GM18861 (cell line): ENCODE results near the gene S100PBP.
"Not testable (repeated sequence)": the region's sequence is repeated elsewhere in the genome, so short reads cannot be mapped to it uniquely, and the experiment has no call there.

ENCODE experiments used
- ATAC-seq: cut with Tn5 transposase; IDR thresholded peaks from one replicate; pipeline ENCODE4 v1.9.1; 2021; ENCODE audit not compliant: unreplicated experiment

S100PBP gene

DNA sequence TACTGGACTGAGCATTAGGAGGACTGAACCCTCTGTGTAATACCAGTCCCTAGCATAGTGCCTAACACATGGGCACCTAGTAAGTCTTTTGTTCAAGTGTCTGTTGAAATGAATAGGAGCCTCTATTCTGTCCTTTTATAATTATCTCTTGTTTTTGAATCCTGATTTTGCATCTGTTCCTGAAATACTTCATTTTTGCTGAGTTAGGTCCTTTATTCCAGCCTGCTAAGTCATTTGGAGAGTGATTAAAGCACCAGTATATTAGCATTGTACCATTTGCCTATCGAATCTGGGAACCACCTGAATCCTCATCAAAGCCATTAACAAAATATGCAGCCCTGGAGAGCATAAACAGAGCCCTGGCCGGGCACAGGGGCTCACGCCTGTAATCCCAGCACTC lies 32.6 kb upstream of the S100PBP start:
- ATAC-seq, result no peak

DNA sequence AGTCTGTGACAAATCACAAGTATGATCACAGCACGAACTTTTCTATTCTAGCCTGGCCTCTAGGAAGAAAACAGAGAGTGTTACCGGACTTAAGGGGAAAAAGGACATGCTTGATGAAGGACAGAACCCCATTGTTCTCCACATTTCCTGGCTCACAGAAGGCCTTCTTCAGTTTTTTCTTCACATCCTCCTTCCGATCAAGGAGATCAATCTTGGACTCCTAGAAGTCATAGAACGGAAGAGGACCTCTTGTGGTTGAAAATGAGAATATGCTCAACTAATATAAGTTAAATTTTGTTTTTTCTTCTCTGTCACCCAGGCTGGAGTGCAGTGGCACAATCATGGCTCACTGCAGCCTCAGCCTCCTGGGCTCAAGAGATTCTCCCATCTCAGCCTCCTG lies 30.6 kb upstream of the S100PBP start:
- no peak for ATAC-seq

DNA sequence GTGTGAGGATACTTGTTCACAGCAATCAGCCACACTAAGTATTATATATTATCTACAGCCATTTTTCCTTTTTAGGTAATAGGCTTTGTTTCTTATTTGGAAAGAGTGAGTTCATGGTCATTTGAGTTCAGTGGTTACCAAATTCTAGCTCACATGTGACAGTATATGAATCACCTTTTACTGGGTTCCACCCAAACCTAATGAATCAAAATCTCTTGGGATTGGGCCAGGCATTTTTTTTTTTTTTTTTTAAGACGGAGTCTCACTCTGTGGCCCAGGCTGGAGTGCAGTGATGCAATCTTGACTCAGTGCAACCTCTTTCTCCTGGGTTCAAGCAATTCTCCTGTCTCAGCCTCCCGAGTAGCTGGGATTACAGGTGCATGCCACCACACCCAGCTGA lies 28.1 kb upstream of the S100PBP start:
- ATAC-seq, result not testable (repeated sequence)

DNA sequence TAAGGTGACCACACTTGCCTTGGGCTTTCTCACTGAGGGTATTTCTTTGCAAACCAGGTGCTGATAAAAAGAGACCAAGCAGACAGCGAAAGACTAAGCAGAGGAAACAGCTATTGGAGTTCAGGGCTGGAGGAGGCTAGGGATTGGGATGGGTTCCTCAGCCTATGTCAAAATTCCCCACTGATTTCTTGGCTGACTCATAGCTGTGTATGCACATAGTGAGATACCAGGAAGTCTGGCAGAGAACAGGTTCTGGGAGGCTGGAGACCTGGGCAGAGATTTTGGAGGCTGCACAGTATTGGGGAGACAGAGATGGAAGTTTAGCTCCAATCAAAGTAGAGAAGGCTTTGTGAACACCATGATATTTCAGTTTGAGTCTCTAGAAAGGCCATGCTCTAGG lies 25.6 kb upstream of the S100PBP start:
- ATAC-seq, result no peak

DNA sequence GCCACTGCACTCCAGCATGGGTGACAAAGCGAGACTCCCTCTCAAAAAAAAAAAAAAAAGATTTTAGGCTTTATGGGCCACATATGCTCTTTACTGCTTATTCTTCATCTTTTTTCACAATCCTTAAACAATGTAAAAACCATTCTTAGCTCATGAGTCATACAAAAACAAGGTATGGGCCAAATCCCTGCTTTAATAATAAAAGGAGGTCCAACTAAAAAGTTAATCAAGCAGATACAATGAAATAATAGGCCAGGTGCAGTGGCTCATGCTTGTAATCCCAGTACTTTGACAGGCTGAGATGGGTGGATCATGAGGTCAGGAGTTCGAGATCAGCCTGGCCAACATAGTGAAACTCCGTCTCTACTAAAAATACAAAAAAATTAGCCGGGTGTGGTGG lies 21.7 kb upstream of the S100PBP start:
- ATAC-seq, result not testable (repeated sequence)

DNA sequence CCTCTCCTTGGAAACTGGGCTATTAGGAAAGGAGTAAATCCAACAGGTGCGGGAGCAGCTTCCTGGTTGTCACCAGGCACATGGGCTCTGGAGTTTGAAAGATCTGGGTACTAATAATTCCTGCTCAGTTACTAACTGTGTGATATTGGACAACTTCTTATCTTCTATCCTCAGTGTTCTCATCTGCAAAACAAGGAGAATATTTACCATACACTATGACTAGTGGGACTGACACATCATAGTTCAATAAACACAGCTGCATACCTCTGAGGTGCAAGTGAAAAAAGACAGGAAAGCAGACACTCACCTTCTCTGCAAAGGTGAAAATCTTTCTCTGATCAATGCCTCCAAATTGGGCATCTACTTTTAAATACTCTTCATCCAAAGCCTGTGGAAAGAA lies 20.0 kb upstream of the S100PBP start:
- ATAC-seq, result no peak

DNA sequence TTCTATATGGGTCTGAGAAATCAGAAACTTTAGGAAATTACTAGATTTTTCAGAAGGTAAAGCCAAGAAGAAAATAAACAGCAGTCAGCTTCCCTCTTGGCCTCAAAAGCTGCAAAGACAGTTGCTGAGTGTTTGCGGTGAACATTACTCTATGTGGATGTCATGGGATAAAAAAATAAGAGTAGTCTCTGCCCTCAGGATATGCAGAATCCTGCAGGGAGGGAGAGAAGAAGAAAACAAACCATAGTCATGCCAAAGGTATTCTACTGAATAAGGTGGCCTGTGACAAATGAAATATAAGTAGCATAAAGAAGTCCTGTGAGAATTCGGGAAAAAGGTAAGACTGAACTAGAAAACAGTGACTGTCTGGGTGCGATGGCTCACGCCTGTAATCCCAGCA lies 19.3 kb upstream of the S100PBP start:
- no peak for ATAC-seq

DNA sequence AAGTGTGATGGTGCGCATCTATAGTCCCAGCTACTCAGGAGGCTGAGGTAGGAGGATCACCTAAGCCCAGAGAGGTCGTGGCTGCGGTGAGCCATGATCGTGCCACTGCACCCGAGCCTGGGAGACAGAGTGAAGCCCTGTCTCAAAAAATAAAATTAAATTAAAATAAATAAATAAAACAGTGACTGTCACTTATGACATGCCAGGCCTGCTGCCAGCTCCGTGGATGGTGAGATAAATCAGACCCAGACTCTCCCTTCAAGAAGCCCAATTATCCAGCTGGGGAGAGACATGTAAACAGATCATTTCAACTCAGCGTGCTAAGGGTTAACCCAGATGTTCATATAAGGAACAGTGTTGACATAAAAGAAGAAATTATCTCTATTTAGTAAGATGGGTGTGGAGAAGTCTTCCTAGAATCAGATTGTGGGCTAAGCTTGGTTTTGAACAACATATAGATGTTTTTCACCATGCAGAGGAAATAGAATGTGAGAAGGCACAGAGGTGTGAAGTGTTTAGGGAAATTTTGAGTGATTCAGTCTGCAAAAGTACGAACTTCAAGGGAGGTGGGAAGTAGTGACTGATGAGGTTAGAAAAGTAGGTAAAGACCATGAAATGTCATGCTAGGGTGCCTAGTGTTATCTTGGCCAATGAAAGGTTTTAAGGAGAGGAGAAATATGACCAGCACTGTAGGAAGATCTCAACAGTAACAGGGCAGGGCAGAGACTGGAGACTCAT lies 18.6 kb upstream of the S100PBP start:
- ATAC-seq, result no peak

DNA sequence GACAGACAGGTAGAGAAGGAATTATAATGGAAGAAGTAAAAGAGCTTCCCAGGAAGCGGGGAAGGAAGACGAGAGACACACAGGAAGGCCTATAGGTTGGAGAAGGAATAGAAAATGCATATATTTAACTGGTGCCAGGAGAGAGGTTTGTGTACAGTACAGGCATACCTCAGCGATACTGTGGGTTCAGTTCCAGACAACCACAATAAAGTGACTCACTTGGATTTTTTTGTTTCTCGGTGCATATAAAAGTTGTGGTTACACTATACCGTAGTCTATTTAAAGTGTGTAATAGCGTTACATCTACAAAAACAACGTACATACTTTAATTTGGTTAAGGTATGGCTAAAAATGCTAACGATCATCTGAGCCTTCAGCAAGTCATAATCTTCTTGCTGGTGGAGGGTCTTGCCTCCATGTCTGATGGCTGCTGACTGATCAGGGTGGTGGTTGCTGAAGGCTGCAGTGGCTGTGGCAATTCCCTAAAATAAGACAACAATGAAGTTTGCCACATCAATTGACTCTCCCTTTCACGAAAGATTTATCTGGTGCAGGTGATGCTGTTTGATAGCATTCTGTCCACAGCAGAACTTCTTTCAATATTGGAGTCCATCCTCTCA lies 16.2 kb upstream of the S100PBP start:
- no peak for ATAC-seq

DNA sequence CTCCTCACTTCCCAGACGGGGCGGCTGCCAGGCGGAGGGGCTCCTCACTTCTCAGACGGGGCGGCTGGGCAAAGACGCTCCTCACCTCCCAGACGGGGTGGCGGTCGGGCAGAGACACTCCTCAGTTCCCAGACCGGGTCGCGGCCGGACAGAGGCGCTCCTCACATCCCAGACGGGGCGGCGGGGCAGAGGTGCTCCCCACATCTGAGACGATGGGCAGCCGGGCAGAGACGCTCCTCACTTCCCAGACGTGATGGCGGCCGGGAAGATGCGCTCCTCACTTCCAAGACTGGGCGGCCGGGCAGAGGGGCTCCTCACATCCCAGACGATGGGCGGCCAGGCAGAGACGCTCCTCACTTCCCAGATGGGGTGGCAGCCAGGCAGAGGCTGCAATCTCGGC lies 13.0 kb upstream of the S100PBP start:
- not testable (repeated sequence) for ATAC-seq

DNA sequence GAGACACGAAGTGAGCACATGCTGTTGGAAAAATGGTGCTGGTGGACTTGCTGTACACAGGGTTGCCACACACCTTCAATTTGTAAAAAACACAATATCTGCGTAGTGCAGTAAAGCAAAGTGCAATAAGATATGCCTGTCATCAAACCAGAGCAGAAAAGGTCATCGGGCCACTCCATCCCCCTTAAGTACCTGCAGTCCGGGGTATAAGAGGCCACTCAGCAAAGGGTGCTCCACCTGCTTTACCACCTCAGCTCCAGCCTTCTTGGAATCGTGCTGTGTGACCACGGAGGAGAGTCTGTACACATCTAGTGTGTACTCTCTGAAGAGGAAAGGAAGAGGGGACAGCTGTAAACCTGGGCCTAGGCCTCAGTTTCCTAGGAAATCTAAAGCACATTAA lies 11.2 kb upstream of the S100PBP start:
- no peak for ATAC-seq

DNA sequence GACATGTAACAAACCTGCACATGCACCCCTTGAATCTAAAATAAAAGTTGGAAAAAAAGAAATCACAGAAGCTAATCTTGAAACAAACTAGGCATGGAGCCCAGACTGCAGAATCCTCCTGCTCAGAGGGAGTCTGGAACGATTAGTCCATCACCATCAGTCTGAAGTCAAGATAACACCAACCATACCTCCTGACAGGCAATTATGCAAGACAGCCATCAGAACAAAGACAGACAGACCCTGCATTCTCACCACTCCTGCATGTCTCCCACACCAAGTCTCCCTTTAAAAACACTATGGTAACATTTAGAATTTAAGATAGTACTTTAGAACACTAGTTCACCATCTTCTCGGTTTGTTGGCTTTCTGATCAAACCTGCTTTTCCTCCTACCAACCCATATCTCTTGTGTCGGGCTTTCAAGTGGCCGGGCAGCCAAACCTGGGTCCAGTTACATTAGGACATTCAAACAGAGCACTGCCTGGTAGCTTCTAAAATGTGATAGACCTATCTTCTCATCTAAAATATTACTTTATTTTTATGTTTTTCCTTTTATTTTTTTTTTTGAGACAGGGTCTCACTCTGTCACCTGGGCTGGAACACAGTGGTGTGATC lies 10.4 kb upstream of the S100PBP start:
- ATAC-seq, result no peak

DNA sequence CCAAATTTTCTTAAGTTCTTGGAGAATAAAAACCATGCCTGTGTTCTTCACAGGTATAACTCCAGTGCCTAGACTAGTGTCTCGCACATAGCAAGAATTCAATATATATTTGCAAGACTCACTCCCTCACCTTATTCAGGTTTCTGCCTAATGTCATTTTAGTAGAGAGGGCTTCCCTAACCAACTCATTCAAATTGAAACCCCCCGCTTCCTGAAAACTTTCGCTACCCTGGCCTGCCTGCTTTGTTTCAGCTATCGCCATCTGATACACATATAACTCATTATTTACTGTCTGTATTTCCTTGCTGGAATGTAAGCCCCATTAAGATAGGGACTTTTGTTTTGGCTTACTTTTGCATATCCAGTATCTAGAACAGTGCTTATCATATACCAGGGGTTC lies 8.9 kb upstream of the S100PBP start:
- no peak for ATAC-seq

DNA sequence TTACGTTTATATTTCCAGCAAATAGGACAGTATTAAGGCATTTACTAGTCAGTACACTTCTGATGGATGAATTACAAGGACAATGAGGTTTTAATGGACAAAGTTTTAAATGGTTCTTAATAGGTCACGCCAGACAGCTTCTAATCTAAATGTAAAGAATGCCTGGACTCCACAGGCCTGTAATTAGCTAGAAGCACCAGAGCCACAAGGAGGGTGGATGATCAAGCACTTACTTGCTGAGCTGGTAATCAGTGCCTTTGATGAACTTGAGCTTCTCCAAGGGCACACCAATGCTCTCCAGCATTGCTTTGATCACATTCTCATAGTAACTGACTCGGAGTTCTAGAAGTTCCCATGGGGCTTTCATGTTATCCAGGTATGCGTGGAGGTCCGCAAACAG lies 7.1 kb upstream of the S100PBP start:
- ATAC-seq, result no peak

DNA sequence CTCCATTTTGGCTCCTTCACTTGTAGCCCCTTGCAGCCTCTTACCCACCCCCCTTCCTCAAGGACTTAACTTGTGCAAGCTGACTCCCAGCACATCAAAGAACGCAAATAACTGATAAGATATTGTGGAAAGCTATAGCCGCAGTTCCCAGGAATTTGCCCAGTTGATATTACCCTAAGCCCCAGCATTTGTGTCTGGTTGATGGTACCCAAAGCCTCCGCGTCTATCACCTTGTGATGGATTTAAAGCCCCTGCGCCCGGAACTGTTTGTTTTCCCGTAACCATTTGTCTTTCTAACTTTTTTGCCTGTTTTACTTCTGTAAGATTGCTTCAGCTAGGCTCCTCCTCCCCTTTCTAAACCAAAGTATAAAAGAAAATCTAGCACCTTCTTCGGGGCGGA lies 6.2 kb upstream of the S100PBP start:
- no peak for ATAC-seq

DNA sequence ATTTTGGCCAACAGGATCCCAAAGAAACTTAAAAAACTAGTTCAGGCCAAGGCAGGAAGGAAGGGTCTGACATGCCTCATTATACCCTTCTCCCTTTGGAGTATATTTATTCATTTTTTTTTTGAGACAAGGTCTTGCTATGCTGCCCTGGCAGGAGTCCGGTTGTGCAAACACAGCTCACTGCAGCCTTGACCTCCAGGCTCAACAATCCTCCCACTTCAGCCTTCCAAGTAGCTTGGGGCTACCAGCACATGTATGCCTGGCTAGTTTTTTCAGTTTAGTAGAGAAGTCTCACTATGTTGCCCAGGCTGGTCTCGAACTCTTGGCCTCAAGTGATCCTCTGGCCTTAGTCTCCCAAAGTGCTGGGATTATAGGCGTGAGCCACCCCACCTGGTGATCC lies 5.5 kb upstream of the S100PBP start:
- no peak for ATAC-seq

DNA sequence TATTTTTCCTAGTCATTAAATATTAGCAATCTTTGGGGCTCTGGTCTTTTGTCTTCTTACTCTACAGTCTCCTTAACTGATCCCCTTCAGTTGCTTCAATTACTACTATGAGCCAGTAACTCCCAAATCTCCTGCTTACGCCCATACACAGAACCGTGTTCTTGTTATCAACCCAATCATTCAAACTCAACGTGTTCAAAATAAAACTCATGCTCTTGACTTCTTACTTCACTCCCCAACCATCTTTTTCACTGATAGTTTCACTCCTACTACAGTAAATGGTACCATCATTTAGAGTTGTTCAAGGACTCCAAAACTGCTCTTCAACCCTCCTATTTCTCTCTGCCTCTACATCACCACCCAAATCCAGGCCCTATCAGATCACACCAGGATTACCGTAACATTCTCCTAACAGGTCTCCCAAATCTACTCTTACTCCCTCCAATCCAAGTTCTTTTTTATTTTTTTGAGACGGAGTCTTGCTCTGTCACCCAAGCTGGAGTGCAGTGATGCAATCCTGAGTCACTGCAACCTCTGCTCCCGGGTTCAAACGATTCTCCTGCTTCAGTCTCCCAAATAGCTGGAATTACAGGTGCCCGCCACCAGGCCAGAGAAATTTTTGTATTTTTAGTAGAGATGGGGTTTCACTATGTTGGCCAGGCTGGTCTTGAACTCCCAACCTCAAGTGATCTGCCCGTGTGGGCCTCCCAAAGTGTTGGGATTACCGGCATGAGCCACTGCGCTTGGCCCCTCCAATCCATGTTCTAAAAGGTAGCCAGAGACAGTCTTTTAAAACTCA lies 3.3 kb upstream of the S100PBP start:
- ATAC-seq, result no peak

DNA sequence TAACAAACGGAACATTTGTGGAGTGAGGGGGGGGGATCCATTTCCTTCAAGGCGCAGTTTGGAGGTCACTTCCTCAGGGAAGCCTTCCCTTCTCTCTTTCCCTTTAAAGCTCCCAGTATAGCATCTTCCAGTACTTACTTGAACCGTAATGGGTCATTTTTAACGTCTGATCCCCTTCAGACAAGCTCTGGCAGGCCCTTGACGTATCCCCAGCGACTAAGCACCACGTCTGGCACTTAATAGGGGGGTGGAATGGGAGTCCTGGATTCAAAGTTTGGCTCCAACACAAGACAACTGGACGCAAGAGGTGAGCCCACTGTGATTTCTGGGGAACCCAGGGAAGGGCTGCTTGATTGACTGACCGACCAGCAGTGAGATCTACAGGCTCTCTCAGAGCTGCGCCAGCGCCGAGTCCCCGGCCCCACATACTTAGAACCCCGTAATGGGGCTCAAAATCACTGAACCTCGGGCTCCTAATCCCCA lies 736 bp upstream of the S100PBP start:
- ATAC-seq, result no peak

DNA sequence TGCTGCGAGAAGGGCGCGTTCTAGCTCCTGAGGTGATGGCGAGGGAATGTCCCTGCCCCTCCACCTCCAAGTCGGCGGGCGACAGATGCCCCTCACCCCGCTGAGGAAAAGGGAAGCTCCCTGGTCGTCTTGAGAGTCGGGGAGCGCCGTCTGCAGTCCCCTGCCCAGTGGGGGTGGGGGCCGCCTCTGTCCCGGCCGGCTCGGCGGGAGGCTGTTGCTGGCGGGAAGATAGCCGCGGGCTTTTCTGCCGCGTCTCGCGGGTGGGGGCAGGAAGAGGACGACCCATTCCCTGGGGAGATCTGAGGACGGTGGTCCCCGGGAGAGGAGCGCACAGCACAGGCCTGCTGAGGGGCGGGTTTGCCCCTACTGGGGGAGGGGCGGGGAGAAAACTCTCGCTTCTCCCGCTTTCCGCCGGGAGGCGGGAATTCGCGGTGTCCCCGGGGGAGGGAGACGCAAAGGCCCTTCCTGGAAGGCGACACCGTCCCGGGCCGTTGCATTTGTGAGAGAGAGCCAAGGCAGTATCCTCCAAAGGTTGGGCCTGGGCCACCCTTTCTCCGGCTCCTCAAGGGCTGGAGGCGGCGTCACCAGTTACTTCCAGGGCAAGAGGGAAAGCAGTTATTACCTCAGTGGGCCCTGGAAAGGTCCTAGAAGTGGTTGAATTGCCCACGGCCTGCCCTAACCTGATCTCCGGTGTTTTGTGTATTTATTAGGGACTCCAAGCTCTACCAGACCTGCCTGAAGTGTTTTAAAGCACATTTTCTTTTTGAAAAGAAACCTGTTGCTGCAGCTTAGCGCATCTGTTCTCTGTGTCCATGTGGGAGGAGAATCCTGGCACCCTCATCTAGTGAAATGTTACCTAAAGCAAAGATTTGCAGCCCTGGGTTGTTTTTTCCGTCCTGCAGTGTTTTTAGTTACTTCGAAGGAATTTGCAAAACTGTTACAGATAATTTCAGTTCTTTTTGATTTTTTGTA lies 648 bp downstream of the S100PBP start:
- ATAC-seq, result peak; percentile 13

DNA sequence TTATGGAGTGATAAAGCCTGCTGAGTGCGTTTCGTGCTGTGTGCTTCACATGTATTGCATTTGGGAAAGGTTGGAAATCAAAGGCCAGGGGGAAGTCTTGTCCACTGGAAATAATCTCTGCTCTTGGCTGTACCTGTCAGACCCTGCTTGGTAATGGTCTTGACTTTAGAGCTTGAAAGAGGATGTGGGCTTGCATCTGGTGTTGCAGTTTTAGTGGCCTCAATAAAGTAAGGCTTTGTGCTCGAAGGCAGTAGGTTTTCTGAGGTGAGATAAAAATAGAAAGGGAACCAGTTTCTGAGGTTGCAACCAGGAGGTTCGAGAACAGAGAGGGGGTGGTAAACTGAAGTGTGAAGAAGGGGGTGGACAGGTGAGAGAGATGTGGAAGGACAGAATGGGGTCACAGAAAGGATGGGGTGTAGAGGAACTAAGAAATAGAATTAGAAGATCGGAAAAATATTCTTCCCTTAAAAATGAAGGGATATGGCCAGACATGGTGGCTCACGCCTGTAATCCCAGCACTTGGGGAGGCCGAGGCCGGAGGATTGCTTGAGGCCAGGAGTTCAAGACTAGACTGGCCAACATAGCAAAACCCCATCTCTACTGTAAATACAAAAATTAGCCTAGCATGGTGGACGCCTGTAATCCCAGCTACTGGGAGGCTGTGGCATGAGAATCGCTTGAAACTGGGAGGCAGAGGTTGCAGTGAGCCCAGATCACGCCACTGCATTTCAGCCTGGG lies 1.5 kb downstream of the S100PBP start:
- peak; percentile 36 for ATAC-seq
